ENCODE data around the gene LHX3.

DNA sequence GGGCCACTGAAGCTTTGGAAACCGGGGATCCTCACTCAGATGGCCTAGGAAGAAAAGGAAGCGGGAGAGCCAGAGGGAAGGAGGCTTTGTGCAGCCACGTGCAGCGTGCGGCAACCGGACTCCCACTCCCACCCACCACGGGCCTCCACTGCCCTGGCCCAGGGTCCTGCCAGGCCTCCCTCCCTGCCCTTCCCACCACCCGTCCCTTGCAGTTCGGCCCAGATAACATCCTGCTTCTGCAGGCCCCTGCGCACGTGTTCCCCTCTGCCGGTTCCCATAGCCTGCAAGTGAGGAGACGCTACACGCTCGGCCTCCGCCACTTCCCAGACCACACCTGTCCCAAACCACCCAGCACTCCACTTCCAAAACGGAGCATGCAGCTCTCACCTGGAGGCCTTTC is 4.3 kb upstream of the LHX3 start:
- TF ChIP-seq, protein P1, sequence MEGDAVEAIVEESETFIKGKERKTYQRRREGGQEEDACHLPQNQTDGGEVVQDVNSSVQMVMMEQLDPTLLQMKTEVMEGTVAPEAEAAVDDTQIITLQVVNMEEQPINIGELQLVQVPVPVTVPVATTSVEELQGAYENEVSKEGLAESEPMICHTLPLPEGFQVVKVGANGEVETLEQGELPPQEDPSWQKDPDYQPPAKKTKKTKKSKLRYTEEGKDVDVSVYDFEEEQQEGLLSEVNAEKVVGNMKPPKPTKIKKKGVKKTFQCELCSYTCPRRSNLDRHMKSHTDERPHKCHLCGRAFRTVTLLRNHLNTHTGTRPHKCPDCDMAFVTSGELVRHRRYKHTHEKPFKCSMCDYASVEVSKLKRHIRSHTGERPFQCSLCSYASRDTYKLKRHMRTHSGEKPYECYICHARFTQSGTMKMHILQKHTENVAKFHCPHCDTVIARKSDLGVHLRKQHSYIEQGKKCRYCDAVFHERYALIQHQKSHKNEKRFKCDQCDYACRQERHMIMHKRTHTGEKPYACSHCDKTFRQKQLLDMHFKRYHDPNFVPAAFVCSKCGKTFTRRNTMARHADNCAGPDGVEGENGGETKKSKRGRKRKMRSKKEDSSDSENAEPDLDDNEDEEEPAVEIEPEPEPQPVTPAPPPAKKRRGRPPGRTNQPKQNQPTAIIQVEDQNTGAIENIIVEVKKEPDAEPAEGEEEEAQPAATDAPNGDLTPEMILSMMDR (IDR thresholded peaks at IDR 0.05) = no peak
- TF ChIP-seq POLR2A (IDR thresholded peaks at IDR 0.05) (no peak), EP300 (IDR thresholded peaks at IDR 0.05) (no peak)

Data from stomach (tissue), 4 donors.